Mucosa of descending colon (tissue), 3 donors: Measurements from ENCODE around the gene VEPH1. TPM values are rescaled to one million over a fixed set of nuclear protein-coding genes. Genes with fewer than 3 reads are reported as not detected.

Experiments
- ATAC-seq: fragments of 200-7000 bp; cut with Tn5 transposase; one replicate; pipeline ENCODE4 v1.9.1; 2020; ENCODE audit warnings: mild to moderate bottlenecking, moderate library complexity
- DNase-seq, 3 donors: peaks; one replicate each; pipeline ENCODE4 v3.0.0-alpha.2; 2020
- H3K36me3 ChIP-seq: fragments of 200-600 bp; one replicate; pipeline ENCODE4 v1.8.0; 2021; ENCODE audit warnings: low read depth, mild to moderate bottlenecking
- H3K4me1 ChIP-seq: fragments of 200-600 bp; one replicate; pipeline ENCODE4 v1.8.0; 2021; ENCODE audit warnings: low read depth, mild to moderate bottlenecking
- H3K4me3 ChIP-seq: fragments of 200-600 bp; one replicate; pipeline ENCODE4 v1.8.0; 2021; ENCODE audit warnings: mild to moderate bottlenecking
- H3K9me3 ChIP-seq: fragments of 200-600 bp; one replicate; pipeline ENCODE4 v1.8.0; 2021; ENCODE audit warnings: mild to moderate bottlenecking
- CTCF ChIP-seq: fragments of 200-600 bp; IDR thresholded peaks from one replicate; pipeline ENCODE4 v1.8.0; 2022; ENCODE audit warnings: antibody characterized with exemption, mild to moderate bottlenecking
- intact Hi-C, 2 donors: fragments of 100-400 bp; cut with DNase I in 1 of 2; cut with micrococcal nuclease in 1 of 2; formaldehyde crosslinking; loops; one replicate each; pipeline versions ENCODE4 v1.11.0 to v1.11.1; 2022; cut with DNase I, micrococcal nuclease
- total RNA-seq, 3 donors: library from RNA; stranded (reverse); fragmentation: NEBNext Ultra II Directional in 2 of 3; extraction: Animal tissue kit (Norgen Biotek cat#: 25700) in 2 of 3; gene quantifications; one replicate each; pipeline versions ENCODE4 v1.2.1 to v1.2.4, GENCODE V29; 2021 to 2023
- donor health status: DM: no; HTN: no; CAD: no; lungs with moderate emphysema.
- donor health status: DM: no; HTN: no; CAD: no.
- donor health status: DM: no; HTN: yes; CAD: no.

VEPH1 gene
- total RNA-seq, 3 donors from 2014 or later, result 1.5 to 6.3 (median 4.8) TPM

GRCh38 chr3:157447026-157447694 is 56.1 kb downstream of the VEPH1 start:
- no peaks in the 10 kb centered on the region for H3K36me3 ChIP-seq
- intact Hi-C loops, result no loop called here
- H3K4me1 ChIP-seq, result no peaks in the 10 kb centered on the region
- H3K4me3 ChIP-seq, result no peak overlapping the region
- ATAC-seq, result no peak
- no peak for DNase-seq
- H3K9me3 ChIP-seq, result no peaks in the 10 kb centered on the region
- TF ChIP-seq CTCF, result no peak

- Histone ChIP-seq H3K36me3 (no peaks in the 10 kb centered on the region), H3K9me3 (no peaks in the 10 kb centered on the region), H3K4me1 (no peaks in the 10 kb centered on the region), H3K4me3 (no peak overlapping the region)
- ATAC-seq (no peak), DNase-seq (no peak)
- intact Hi-C loops, result no loop called here
- no peak for TF ChIP-seq CTCF
Measured at GRCh38 chr3:157445857-157446256, 57.4 kb downstream of the VEPH1 start.

- no peaks in the 10 kb centered on the region for H3K4me1 ChIP-seq
- H3K4me3 ChIP-seq, result no peak overlapping the region
- ATAC-seq, result no peak
- H3K9me3 ChIP-seq, result no peaks in the 10 kb centered on the region
- H3K36me3 ChIP-seq, result no peaks in the 10 kb centered on the region
- no peak for DNase-seq
- intact Hi-C loops, result no loop called here
- TF ChIP-seq CTCF, result no peak
Measured at GRCh38 chr3:157444797-157445184, 58.4 kb downstream of the VEPH1 start.

GRCh38 chr3:157443905-157444796 is 59.1 kb downstream of the VEPH1 start:
- Histone ChIP-seq H3K4me1 (no peaks in the 10 kb centered on the region), H3K4me3 (no peak overlapping the region), H3K9me3 (no peaks in the 10 kb centered on the region), H3K36me3 (no peaks in the 10 kb centered on the region)
- ATAC-seq (no peak), DNase-seq (no peak)
- intact Hi-C loops, result no loop called here
- TF ChIP-seq CTCF, result no peak

- no peak overlapping the region for H3K4me3 ChIP-seq
- ATAC-seq, result no peak
Measured at GRCh38 chr3:157442729-157443128, 60.5 kb downstream of the VEPH1 start.

More at GRCh38 chr3:157442729-157443128, 60.5 kb downstream of the VEPH1 start:
- no peak for TF ChIP-seq CTCF
- Histone ChIP-seq H3K9me3 (no peaks in the 10 kb centered on the region), H3K4me1 (peaks cover 5% of the 10 kb centered on the region), H3K36me3 (no peaks in the 10 kb centered on the region)
- intact Hi-C loops, result no loop called here
- DNase-seq, result no peak
